ENCODE results near the gene FAM216A.
"Not testable (repeated sequence)": the region's sequence is repeated elsewhere in the genome, so short reads cannot be mapped to it uniquely, and the experiment has no call there.

FAM216A gene, protein sequence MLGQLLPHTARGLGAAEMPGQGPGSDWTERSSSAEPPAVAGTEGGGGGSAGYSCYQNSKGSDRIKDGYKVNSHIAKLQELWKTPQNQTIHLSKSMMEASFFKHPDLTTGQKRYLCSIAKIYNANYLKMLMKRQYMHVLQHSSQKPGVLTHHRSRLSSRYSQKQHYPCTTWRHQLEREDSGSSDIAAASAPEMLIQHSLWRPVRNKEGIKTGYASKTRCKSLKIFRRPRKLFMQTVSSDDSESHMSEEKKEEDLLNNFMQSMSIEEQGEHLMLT

DNA sequence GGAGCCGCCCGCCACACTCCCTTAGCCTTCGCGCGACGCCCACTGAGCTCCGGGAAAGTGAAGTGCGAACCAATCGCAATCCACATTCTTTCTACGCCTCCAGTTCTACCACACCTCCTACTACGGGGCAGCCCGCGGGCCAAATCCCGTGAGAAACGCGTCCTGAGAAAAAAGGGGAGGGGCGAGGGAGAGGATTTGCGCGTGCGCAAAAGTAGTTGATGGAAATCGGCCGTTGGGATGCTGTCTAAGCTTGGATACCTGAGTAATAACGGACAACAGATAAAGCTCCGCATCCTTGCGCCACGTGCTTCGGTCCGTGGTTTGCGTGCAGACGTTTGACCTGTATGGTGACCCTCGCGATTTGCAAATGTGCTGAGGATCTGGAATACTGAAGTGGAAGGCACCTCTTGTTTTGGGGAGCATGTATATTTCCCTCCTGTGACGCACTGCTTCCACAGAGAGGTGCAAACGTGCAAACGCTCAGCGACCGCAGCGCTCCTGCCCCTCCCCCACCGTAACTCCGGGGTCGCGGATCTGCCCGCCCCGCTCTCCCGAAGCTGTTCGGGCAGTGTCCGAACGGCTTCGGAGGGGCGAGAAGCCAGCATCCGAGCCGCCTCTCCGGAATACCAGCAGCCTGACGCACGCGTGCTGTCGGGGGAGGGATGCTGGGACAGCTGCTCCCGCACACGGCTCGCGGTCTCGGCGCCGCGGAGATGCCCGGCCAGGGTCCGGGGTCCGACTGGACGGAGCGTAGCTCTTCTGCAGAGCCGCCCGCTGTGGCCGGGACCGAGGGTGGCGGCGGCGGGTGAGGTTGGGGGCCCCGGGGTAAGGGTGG lies at the start of gene FAM216A, which contains the start of gene GPN3:
Gene FAM216A, plus strand, starts transcription at position 632 of the 835 bp plus-strand sequence. Its CDS starts 31 bp downstream, at position 663.
Gene GPN3, minus strand, starts transcription at position 44 of the 835 bp plus-strand sequence. CDS start 54 bp downstream, outside the sequence.
- Histone ChIP-seq H3K4me3 (ENCODE audit: low read length) (peak within 1 kb of the TSS; percentile 96), H3K9me3 (ENCODE audit: control insufficient read depth, low read length) (no peaks in the 10 kb centered on the region), H3K27me3 (replicated peaks; ENCODE audit: control insufficient read depth, insufficient read depth, low read length) (no peaks in the 10 kb centered on the region), H3K36me3 (ENCODE audit: control insufficient read depth, insufficient read depth, low read length, severe bottlenecking) (peaks cover 11% of the 10 kb centered on the region), H3K9ac (ENCODE audit: low read length) (peak within 1 kb of the TSS; percentile 94), H3K4me1 (ENCODE audit: control insufficient read depth, insufficient read depth, low read length) (peaks cover 13% of the 10 kb centered on the region)
- peak; percentile 99 for DNase-seq (ENCODE audit: low read depth)

DNA sequence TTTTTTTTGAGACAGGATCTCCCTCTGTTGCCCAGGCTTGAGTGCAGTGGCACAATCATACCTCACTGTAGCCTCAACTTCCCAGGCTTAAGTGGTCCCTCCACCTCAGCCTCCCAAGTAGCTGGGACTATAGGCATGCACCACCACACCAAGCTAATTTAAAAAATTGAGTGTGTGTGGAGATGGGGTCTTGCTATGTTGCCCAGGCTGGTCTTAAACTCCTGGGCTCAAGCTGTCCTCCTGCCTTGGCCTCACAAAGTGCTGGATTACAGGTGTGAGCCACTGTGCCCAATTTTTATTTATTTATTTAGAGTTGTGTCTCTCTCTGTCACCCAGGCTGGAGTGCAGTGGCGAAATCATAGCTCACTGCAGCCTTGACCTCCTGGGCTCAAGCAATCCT lies 48.0 kb upstream of the FAM216A start:
- not testable (repeated sequence) for H3K9ac ChIP-seq (ENCODE audit: low read length); H3K9me3 ChIP-seq (ENCODE audit: control insufficient read depth, low read length); H3K4me3 ChIP-seq (ENCODE audit: low read length); DNase-seq (ENCODE audit: low read depth); H3K36me3 ChIP-seq (ENCODE audit: control insufficient read depth, insufficient read depth, low read length, severe bottlenecking); H3K27me3 ChIP-seq (replicated peaks; ENCODE audit: control insufficient read depth, insufficient read depth, low read length); H3K4me1 ChIP-seq (ENCODE audit: control insufficient read depth, insufficient read depth, low read length)

DNA sequence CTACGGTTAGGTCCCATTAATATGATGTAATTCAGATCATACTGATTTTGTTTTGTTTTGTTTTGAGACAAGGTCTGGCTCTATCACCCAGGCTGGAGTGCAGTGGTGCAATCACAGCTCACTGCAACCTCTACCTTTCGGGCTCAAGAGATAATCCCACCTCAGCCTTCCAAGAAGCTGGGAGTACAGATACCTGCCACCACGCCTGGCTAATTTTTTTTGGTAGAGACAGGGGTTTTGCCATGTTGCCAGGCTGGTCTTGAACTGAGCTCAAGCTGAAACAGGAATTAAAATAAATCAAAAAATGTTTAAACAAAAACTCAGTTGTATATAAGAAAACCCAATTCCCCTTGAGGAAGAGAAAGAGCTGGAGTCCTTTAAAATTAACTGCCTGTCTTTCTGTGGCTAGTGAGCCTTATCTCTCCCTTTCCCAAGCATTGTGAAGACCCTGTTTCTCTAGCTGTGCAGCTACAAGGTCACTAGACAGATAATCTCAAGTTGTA lies 47.4 kb upstream of the FAM216A start:
- H3K4me3 ChIP-seq (ENCODE audit: low read length): no peak overlapping the region
- H3K9ac ChIP-seq (ENCODE audit: low read length): no peak overlapping the region
- no peaks in the 10 kb centered on the region for H3K4me1 ChIP-seq (ENCODE audit: control insufficient read depth, insufficient read depth, low read length)
- H3K9me3 ChIP-seq (ENCODE audit: control insufficient read depth, low read length): no peaks in the 10 kb centered on the region
- DNase-seq (ENCODE audit: low read depth): no peak
- H3K27me3 ChIP-seq (replicated peaks; ENCODE audit: control insufficient read depth, insufficient read depth, low read length): no peaks in the 10 kb centered on the region
- H3K36me3 ChIP-seq (ENCODE audit: control insufficient read depth, insufficient read depth, low read length, severe bottlenecking): no peaks in the 10 kb centered on the region

DNA sequence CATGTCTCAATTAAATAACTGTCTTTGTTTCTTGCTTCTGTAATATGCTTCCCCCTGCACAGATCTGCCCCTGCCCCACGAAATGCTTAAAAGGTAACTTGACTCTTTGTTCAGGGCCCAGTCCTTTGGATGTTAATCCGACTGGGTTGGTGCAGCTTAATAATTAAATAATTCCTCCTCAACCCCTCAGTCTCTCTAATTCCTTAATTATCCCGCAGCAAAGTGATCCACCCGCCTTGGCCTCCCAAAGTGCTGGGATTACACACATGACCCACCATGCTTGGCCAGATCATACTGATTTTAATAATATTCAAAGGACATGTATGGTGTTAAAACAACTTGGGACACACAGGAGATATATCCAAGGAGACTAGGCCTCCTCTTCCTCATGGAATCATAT lies 46.9 kb upstream of the FAM216A start:
- DNase-seq (ENCODE audit: low read depth): no peak
- H3K27me3 ChIP-seq (replicated peaks; ENCODE audit: control insufficient read depth, insufficient read depth, low read length): no peaks in the 10 kb centered on the region
- no peak overlapping the region for H3K9ac ChIP-seq (ENCODE audit: low read length)
- H3K4me3 ChIP-seq (ENCODE audit: low read length): no peak overlapping the region
- no peaks in the 10 kb centered on the region for H3K9me3 ChIP-seq (ENCODE audit: control insufficient read depth, low read length)
- no peaks in the 10 kb centered on the region for H3K36me3 ChIP-seq (ENCODE audit: control insufficient read depth, insufficient read depth, low read length, severe bottlenecking)
- no peaks in the 10 kb centered on the region for H3K4me1 ChIP-seq (ENCODE audit: control insufficient read depth, insufficient read depth, low read length)

DNA sequence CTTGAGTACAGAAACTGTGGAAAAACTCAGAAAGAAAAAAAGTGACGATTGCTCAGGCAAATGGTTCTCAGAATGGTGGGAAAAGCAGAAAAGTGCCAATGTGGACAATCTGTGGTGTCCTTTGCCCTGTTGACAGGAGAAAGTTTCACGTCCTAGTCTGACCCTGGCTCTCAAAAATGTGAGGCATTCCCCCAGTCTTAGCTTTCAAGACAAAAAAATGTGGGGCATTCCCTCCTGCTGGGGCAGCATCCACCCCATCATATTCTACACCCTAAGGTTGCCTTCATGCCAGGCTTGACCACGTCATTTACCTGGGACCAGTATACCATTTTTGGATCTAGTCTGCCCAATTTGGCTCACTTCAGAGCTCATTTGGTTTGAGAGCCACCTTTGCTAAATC lies 44.4 kb upstream of the FAM216A start:
- Histone ChIP-seq H3K4me1 (ENCODE audit: control insufficient read depth, insufficient read depth, low read length) (no peaks in the 10 kb centered on the region), H3K9ac (ENCODE audit: low read length) (no peak overlapping the region), H3K4me3 (ENCODE audit: low read length) (no peak overlapping the region), H3K9me3 (ENCODE audit: control insufficient read depth, low read length) (no peaks in the 10 kb centered on the region), H3K36me3 (ENCODE audit: control insufficient read depth, insufficient read depth, low read length, severe bottlenecking) (no peaks in the 10 kb centered on the region), H3K27me3 (replicated peaks; ENCODE audit: control insufficient read depth, insufficient read depth, low read length) (no peaks in the 10 kb centered on the region)
- no peak for DNase-seq (ENCODE audit: low read depth)

DNA sequence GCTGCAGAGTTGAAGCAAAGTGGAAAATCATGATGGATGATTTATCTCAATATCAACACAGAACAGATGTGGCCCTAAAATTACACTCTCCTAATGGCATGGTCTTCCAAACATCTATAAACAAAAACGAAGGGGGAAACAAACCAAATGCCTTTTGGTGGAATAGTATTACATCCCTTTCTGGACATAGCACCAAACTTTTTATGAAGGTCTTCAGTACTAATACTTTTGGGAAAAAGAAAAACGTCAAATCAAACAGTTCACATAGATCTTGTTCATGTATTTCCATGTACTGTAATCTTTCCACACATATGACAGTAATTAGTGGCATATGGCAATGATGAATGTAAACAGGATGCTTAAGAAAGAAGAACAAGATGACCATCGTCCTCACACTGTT lies 42.2 kb upstream of the FAM216A start:
- H3K9ac ChIP-seq (ENCODE audit: low read length): no peak overlapping the region
- no peaks in the 10 kb centered on the region for H3K9me3 ChIP-seq (ENCODE audit: control insufficient read depth, low read length)
- H3K27me3 ChIP-seq (replicated peaks; ENCODE audit: control insufficient read depth, insufficient read depth, low read length): no peaks in the 10 kb centered on the region
- H3K4me1 ChIP-seq (ENCODE audit: control insufficient read depth, insufficient read depth, low read length): no peaks in the 10 kb centered on the region
- peak; percentile 36 for DNase-seq (ENCODE audit: low read depth)
- no peak overlapping the region for H3K4me3 ChIP-seq (ENCODE audit: low read length)
- no peaks in the 10 kb centered on the region for H3K36me3 ChIP-seq (ENCODE audit: control insufficient read depth, insufficient read depth, low read length, severe bottlenecking)

DNA sequence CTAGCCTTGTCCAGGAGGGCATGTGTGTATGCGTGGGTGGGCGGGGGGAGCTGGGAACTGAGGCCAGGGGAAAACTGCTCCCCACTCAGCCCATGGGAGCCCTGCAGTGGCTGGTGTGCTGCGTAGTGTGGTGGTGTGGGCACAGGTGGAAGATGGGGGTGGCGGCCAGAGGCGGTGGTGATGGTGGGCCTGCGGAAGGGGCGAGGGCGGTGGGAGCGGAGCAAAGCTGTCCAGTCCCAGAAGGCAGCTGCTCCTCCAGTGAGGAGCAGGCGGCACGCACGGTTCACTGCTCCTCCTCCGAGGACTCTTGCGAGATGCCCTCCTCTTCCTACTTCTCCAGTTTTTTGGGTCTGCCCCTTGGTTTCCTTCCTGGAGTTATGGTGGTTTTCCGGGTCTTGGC lies 39.0 kb upstream of the FAM216A start:
- not testable (repeated sequence) for H3K9ac ChIP-seq (ENCODE audit: low read length); H3K4me1 ChIP-seq (ENCODE audit: control insufficient read depth, insufficient read depth, low read length); H3K27me3 ChIP-seq (replicated peaks; ENCODE audit: control insufficient read depth, insufficient read depth, low read length); H3K9me3 ChIP-seq (ENCODE audit: control insufficient read depth, low read length); H3K4me3 ChIP-seq (ENCODE audit: low read length); H3K36me3 ChIP-seq (ENCODE audit: control insufficient read depth, insufficient read depth, low read length, severe bottlenecking); DNase-seq (ENCODE audit: low read depth)

DNA sequence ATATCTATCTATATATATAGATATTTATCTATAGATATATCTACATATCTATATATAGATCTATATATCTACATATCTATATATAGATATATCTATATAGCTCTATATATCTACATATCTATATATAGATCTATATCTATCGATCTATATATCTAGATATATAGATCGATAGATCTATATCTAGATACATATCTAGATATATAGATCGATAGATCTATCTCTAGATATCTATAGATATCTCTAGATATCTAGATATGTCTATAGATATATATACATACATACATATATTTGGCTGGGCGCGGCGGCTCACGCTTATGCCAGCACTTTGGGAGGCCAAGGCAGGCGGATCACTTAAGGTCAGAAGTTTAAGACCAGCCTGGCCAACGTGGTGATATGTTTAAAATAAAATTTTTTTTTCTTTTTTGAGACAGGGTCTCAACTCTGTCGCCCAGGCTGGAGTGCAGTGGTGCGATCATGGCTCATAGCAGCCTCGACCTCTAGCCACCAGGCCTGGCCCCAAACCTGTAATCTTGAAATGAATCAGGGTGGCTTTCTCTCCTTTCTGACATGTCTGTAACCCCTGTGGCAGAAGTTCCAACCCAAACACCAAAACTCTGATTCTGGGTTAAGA lies 36.6 kb upstream of the FAM216A start:
- no peaks in the 10 kb centered on the region for H3K9me3 ChIP-seq (ENCODE audit: control insufficient read depth, low read length)
- peak overlapping the region; percentile 58 for H3K9ac ChIP-seq (ENCODE audit: low read length)
- H3K36me3 ChIP-seq (ENCODE audit: control insufficient read depth, insufficient read depth, low read length, severe bottlenecking): peaks cover 28% of the 10 kb centered on the region
- H3K4me1 ChIP-seq (ENCODE audit: control insufficient read depth, insufficient read depth, low read length): peaks cover 4% of the 10 kb centered on the region
- DNase-seq (ENCODE audit: low read depth): no peak
- H3K27me3 ChIP-seq (replicated peaks; ENCODE audit: control insufficient read depth, insufficient read depth, low read length): no peaks in the 10 kb centered on the region
- peak overlapping the region; percentile 73 for H3K4me3 ChIP-seq (ENCODE audit: low read length)

DNA sequence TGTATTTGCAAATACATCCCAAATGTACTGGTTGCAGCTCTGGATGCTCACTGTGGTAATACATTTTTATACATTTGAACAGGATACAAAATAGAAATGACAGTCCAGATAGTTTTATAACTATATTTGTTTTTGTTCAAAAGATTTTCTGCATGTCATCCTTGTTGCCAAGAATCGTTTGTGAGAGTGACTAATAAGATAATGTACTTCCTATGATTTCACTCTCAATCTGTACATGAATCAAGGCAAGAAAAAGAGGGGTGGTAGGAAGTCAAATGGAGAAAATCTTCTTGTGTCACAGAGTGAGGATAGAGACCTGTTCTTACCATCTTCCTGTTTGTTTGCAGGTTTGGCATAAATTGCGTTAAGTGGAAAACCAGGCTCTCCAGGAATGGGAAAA lies 32.4 kb upstream of the FAM216A start:
- DNase-seq (ENCODE audit: low read depth): peak; percentile 18
- no peaks in the 10 kb centered on the region for H3K27me3 ChIP-seq (replicated peaks; ENCODE audit: control insufficient read depth, insufficient read depth, low read length)
- H3K9ac ChIP-seq (ENCODE audit: low read length): no peak overlapping the region
- H3K36me3 ChIP-seq (ENCODE audit: control insufficient read depth, insufficient read depth, low read length, severe bottlenecking): peaks cover 65% of the 10 kb centered on the region
- peaks cover 4% of the 10 kb centered on the region for H3K4me1 ChIP-seq (ENCODE audit: control insufficient read depth, insufficient read depth, low read length)
- H3K4me3 ChIP-seq (ENCODE audit: low read length): no peak overlapping the region
- H3K9me3 ChIP-seq (ENCODE audit: control insufficient read depth, low read length): no peaks in the 10 kb centered on the region

DNA sequence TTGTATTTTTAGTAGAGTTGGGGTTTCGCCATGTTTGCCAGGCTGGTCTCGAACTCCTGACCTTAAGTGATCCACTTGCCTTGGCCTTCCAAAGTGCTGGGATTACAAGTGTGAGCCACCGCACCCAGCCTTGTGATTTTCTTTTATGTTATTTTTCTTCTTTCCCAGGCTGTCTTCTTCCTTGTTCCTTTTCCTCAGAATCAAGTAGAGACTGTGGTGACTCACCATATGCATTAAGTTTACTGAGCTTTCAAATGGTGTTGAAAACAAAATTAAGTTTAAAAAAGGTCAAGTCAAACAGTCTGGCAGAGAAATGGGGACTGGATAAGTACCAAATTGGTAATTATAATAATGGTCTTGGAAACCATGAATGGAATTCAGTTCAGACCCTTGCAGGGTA lies 24.2 kb upstream of the FAM216A start:
- H3K9ac ChIP-seq (ENCODE audit: low read length): no peak overlapping the region
- H3K9me3 ChIP-seq (ENCODE audit: control insufficient read depth, low read length): no peaks in the 10 kb centered on the region
- peaks cover 8% of the 10 kb centered on the region for H3K4me1 ChIP-seq (ENCODE audit: control insufficient read depth, insufficient read depth, low read length)
- H3K36me3 ChIP-seq (ENCODE audit: control insufficient read depth, insufficient read depth, low read length, severe bottlenecking): peaks cover 58% of the 10 kb centered on the region
- DNase-seq (ENCODE audit: low read depth): no peak
- no peak overlapping the region for H3K4me3 ChIP-seq (ENCODE audit: low read length)
- H3K27me3 ChIP-seq (replicated peaks; ENCODE audit: control insufficient read depth, insufficient read depth, low read length): no peaks in the 10 kb centered on the region
